GM19372 (cell line): ENCODE measurements around the gene SPDYE2.
"Not testable (repeated sequence)": the region's sequence is repeated elsewhere in the genome, so short reads cannot be mapped to it uniquely, and the experiment has no call there.

Source experiments
- ATAC-seq: cut with Tn5 transposase; IDR thresholded peaks from one replicate; pipeline ENCODE4 v1.9.1; 2021; ENCODE audit warnings: mild to moderate bottlenecking, low read depth, moderate library complexity; ENCODE audit not compliant: unreplicated experiment

Gene SPDYE2

DNA sequence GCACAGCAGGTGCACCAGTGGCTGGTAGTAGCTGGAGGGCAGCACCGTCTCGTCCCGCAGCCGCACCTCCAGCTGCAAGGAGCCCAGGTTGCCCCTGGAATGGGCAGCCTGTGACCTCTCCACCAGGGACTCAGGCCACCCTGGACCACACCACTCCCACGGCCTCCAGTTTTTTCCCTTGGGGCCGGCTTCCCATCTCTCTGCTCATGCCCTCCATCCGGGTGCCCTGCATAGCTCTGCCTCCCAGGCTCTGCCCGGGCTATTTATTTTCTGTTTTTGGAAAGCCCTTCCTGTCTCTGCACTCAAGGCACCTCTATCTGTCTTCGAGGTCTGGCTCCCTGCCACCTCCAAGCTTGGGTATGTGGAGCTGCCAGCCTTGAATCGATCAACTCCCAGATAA, 45.0 kb downstream of the SPDYE2 start:
- ATAC-seq = not testable (repeated sequence)

- ATAC-seq = not testable (repeated sequence)
Measured at GRCh38 chr7:102599699-102600098, 48.7 kb downstream of the SPDYE2 start.

- ATAC-seq = not testable (repeated sequence)
Measured at GRCh38 chr7:102602317-102602716, 51.3 kb downstream of the SPDYE2 start.

DNA sequence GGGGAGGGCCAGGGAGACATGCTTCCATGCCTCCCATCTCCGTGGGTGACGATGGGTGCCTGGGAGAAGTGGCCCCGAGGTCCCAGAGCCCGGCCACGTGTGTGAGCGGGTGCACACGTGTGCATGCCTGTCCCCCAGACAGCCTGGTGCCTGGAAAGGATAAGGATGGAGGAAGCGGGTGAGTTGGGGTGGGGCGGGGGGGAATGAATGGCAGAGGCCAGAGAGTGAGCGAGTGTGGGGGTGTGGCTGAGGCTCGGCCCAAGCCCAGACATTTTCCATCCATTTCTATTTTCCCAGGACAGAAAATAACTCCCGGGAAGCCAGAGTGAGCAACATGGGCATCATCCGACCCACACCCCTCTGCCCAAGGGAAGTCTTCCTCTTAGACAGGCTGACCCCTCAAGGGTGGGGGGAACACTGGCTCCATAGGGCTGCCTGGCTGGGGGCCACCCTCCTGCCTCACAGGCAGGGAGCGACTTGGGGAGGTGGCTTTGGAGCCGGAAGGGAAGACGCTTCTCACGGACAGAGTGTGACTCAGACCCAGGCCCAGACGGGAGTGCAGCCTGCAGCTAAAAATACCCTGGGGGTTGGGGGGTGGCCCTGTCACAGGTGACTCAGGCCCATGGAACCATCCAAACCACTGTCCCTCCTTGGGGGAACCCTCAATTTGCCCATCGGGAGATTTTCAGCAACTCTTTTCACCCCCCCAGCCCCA, 53.6 kb downstream of the SPDYE2 start:
- not testable (repeated sequence) for ATAC-seq

DNA sequence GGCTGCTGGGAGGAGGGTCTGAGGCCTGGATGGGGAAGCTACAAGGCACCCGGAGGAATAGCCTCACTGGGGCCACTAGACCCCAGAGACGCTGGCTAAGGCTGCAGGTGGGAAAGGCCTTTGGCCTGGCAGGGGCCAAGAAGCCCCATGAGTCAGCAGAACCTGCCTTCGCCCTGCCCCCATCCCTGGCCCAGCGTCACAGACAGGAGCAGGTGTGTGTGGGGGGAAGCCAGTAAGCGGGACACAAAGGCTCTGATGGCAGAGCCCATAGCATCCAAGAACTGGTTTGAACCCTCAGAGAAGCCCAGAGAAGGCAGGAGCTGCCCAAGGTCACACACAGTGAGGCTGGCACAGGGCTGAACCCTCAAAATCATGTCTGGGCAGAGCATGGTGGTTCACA, 55.8 kb downstream of the SPDYE2 start:
- ATAC-seq = not testable (repeated sequence)

- not testable (repeated sequence) for ATAC-seq
Measured at GRCh38 chr7:102609734-102610133, 58.7 kb downstream of the SPDYE2 start.

- ATAC-seq = not testable (repeated sequence)
Measured at GRCh38 chr7:102610441-102610840, 59.4 kb downstream of the SPDYE2 start.

- ATAC-seq = peak; percentile 39
Measured at GRCh38 chr7:102611013-102611674, 60.1 kb downstream of the SPDYE2 start.

DNA sequence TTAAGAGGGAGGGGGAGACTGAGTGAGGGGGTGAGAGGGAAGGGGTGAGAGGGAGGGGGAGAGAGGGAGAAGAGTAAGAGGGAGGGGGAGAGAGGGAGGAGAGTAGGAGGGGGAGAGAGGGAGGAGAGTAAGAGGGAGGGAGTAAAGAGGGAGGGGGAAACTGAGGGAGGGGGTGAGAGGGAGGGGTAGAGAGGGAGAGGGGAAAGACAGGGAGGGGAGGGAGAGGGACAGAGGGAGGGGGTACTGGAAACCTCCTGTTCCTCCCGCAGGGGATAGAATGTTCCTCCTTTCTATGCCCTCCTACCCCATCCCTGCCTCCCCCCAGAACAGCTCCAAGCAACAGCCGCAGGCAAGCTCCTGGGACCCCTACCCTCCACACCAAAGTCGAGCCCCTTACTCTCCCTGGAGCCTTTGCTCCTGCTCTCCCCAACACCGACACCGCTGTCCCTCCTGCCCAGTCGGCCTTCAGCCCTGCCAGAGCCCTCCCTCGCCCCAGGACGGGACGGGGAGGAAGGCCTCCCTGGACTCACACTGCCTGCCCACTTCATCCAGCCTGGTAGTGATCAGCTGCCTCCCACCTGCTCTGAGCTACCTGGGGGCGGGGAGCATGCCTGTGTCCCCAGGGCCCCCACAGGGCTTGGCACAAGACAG, 60.8 kb downstream of the SPDYE2 start:
- not testable (repeated sequence) for ATAC-seq
